Prostate gland (tissue), 2 donors: ENCODE results near the gene OPTN.

ENCODE experiments used
- POLR2A ChIP-seq: fragments of 450-650 bp; IDR thresholded peaks from one replicate; pipeline ENCODE4 v1.6.1; 2016; ENCODE audit warnings: antibody characterized with exemption, mild to moderate bottlenecking
- POLR2AphosphoS5 ChIP-seq: sonication (generic); formaldehyde crosslinking; IDR thresholded peaks from one replicate; pipeline ENCODE4 v1.6.1; 2017; ENCODE audit warnings: antibody characterized with exemption
- TF ChIP-seq, protein P1 (sequence below), 4 experiments: fragments of 200-600 bp in 2 of 4; fragments of 450-650 bp in 2 of 4; sonication (generic) in 2 of 4; IDR thresholded peaks; 1 replicate in 3 of 4; 2 replicates in 1 of 4; pipeline ENCODE4 v1.5.1; 2016 to 2019; ENCODE audit warnings: antibody characterized with exemption in 4 of 4, mild to moderate bottlenecking in 2 of 4, moderate library complexity in 2 of 4

GRCh38 chr10:13106387-13107045 is 6.6 kb downstream of the OPTN start:
- TF ChIP-seq, protein P1, sequence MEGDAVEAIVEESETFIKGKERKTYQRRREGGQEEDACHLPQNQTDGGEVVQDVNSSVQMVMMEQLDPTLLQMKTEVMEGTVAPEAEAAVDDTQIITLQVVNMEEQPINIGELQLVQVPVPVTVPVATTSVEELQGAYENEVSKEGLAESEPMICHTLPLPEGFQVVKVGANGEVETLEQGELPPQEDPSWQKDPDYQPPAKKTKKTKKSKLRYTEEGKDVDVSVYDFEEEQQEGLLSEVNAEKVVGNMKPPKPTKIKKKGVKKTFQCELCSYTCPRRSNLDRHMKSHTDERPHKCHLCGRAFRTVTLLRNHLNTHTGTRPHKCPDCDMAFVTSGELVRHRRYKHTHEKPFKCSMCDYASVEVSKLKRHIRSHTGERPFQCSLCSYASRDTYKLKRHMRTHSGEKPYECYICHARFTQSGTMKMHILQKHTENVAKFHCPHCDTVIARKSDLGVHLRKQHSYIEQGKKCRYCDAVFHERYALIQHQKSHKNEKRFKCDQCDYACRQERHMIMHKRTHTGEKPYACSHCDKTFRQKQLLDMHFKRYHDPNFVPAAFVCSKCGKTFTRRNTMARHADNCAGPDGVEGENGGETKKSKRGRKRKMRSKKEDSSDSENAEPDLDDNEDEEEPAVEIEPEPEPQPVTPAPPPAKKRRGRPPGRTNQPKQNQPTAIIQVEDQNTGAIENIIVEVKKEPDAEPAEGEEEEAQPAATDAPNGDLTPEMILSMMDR (IDR thresholded peaks at IDR 0.05), result no peak
- TF ChIP-seq POLR2A (no peak), POLR2AphosphoS5 (no peak)
